ENCODE results near the gene ADK.

The ADK gene

DNA sequence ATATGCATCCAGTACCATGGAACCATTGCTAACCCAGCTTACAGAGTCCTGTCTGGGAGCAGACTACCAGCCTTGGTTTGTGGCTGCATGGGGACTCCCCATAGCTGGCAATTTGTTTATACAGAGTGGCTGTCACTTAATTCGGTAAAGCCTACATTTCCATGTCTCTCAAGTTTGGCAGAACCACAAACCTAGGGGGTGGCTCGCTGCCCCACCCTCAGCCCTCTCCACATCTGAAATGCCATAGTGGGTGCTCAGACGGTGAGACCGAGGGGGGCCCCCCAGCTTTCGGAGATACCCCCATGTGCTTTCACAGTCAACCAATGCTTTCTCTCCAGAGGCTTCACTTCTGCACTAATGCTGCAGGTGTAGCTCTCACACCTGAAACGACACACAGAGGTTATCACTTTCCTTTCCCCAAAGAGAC, 599.8 kb downstream of the ADK start:
- Histone ChIP-seq H3K36me3 (ENCODE audit: control insufficient read depth, insufficient read depth, low read length, severe bottlenecking) (no peaks in the 10 kb centered on the region), H3K9me3 (ENCODE audit: control insufficient read depth, low read length) (no peaks in the 10 kb centered on the region), H3K27me3 (replicated peaks; ENCODE audit: control insufficient read depth, insufficient read depth, low read length) (no peaks in the 10 kb centered on the region), H3K4me3 (ENCODE audit: low read length) (no peak overlapping the region), H3K4me1 (ENCODE audit: control insufficient read depth, insufficient read depth, low read length) (peaks cover 7% of the 10 kb centered on the region), H3K9ac (ENCODE audit: low read length) (no peak overlapping the region)
- DNase-seq (ENCODE audit: low read depth), result no peak

- no peak overlapping the region for H3K4me3 ChIP-seq (ENCODE audit: low read length)
- no peaks in the 10 kb centered on the region for H3K36me3 ChIP-seq (ENCODE audit: control insufficient read depth, insufficient read depth, low read length, severe bottlenecking)
- no peak for DNase-seq (ENCODE audit: low read depth)
- no peak overlapping the region for H3K9ac ChIP-seq (ENCODE audit: low read length)
- H3K27me3 ChIP-seq (replicated peaks; ENCODE audit: control insufficient read depth, insufficient read depth, low read length), result no peaks in the 10 kb centered on the region
- peaks cover 7% of the 10 kb centered on the region for H3K4me1 ChIP-seq (ENCODE audit: control insufficient read depth, insufficient read depth, low read length)
- no peaks in the 10 kb centered on the region for H3K9me3 ChIP-seq (ENCODE audit: control insufficient read depth, low read length)
Observed at GRCh38 chr10:74752371-74753040, 601.5 kb downstream of the ADK start.

DNA sequence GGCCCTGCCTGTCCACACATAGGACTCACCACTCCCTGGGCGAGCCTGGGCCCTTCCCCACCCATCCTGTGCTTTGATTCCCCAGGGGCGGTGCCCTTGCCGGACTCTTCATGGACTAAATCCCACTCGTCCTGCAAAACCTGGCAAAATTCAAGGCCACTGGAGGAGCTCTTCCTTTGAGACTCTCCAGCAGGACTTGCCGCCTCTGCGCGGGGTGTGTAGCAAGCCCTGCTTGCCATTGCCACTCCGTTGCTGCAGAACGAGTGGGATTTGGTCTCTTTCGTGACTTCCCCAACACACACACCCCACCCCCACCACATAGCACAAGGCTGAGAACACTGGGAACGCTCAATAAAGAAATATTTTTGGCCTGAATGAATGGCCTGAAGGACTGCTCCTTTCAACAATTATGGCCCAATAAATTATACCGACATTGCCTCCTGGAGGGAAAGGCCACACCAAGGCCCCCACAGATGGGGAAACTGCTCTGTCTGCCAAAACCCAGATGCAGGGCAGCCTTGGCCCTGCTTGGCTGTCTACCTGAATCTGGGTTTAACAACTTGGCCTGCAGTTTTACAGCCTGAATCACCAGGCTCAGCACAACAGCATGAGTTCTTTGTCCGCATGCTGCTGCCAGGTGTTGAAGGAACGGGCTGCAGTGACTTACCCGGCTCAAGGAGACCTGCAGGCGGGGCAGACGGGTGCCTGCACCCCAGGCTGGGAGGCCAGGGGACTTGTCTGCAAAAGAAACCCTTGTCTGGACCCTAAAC, 602.6 kb downstream of the ADK start:
- Histone ChIP-seq H3K9me3 (ENCODE audit: control insufficient read depth, low read length) (no peaks in the 10 kb centered on the region), H3K4me3 (ENCODE audit: low read length) (no peak overlapping the region), H3K36me3 (ENCODE audit: control insufficient read depth, insufficient read depth, low read length, severe bottlenecking) (no peaks in the 10 kb centered on the region), H3K9ac (ENCODE audit: low read length) (no peak overlapping the region), H3K27me3 (replicated peaks; ENCODE audit: control insufficient read depth, insufficient read depth, low read length) (no peaks in the 10 kb centered on the region), H3K4me1 (ENCODE audit: control insufficient read depth, insufficient read depth, low read length) (peaks cover 7% of the 10 kb centered on the region)
- DNase-seq (ENCODE audit: low read depth), result peak; percentile 1

- peaks cover 7% of the 10 kb centered on the region for H3K4me1 ChIP-seq (ENCODE audit: control insufficient read depth, insufficient read depth, low read length)
- no peak overlapping the region for H3K9ac ChIP-seq (ENCODE audit: low read length)
- DNase-seq (ENCODE audit: low read depth), result no peak
- H3K4me3 ChIP-seq (ENCODE audit: low read length), result no peak overlapping the region
- no peaks in the 10 kb centered on the region for H3K27me3 ChIP-seq (replicated peaks; ENCODE audit: control insufficient read depth, insufficient read depth, low read length)
- no peaks in the 10 kb centered on the region for H3K9me3 ChIP-seq (ENCODE audit: control insufficient read depth, low read length)
- no peaks in the 10 kb centered on the region for H3K36me3 ChIP-seq (ENCODE audit: control insufficient read depth, insufficient read depth, low read length, severe bottlenecking)
Observed at GRCh38 chr10:74754381-74754821, 603.4 kb downstream of the ADK start.

- Histone ChIP-seq H3K9me3 (ENCODE audit: control insufficient read depth, low read length) (no peaks in the 10 kb centered on the region), H3K27me3 (replicated peaks; ENCODE audit: control insufficient read depth, insufficient read depth, low read length) (no peaks in the 10 kb centered on the region), H3K4me3 (ENCODE audit: low read length) (no peak overlapping the region), H3K4me1 (ENCODE audit: control insufficient read depth, insufficient read depth, low read length) (peaks cover 7% of the 10 kb centered on the region), H3K36me3 (ENCODE audit: control insufficient read depth, insufficient read depth, low read length, severe bottlenecking) (no peaks in the 10 kb centered on the region), H3K9ac (ENCODE audit: low read length) (no peak overlapping the region)
- no peak for DNase-seq (ENCODE audit: low read depth)
Observed at GRCh38 chr10:74755273-74755672, 604.3 kb downstream of the ADK start.

All from adipocyte (in vitro differentiated cells).